ENCODE data around the gene DOCK3.

GRCh38 chr3:51390246-51391074 is 715.7 kb downstream of the DOCK3 start:
- TF ChIP-seq TAF1 (IDR thresholded peaks at IDR 0.05; ENCODE audit: borderline replicate concordance, insufficient read depth, low read length) = no peak
- TF ChIP-seq POLR2AphosphoS5 (IDR thresholded peaks at IDR 0.05; ENCODE audit: low read depth, low read length) = no peak

Measured in PFSK-1 (cell line).